ENCODE measurements around the gene STMN3. TPM values are rescaled to one million over a fixed set of nuclear protein-coding genes. Genes with fewer than 3 reads are reported as not detected.

The STMN3 gene
- total and polyA plus RNA-seq, 2 donors from 2014 or later = 20.6 to 84.9 TPM

GRCh38 chr20:63590218-63591146, 62.7 kb downstream of the STMN3 start:
- H3K9ac ChIP-seq (ENCODE audit: low read length in 3 of 3) = no peak overlapping the region
- no peaks in the 10 kb centered on the region for H3K9me3 ChIP-seq (ENCODE audit: control insufficient read depth in 2 of 3, insufficient read depth in 1 of 3, low read length in 3 of 3)
- no peaks in the 10 kb centered on the region for H3K27me3 ChIP-seq (ENCODE audit: control insufficient read depth, insufficient read depth, low read length)
- FAIRE-seq (no peak), DNase-seq (peak in 1 of 5 donors; percentile 76)
- peaks cover 0 to 26% (median 10%) of the 10 kb centered on the region in 3 donors for H3K36me3 ChIP-seq (ENCODE audit: control insufficient read depth in 2 of 3, insufficient read depth in 3 of 3, low read length in 3 of 3)
- no peak overlapping the region for H3K27ac ChIP-seq (ENCODE audit: low read depth in 2 of 2, low read length in 2 of 2)
- H3K4me1 ChIP-seq (ENCODE audit: control insufficient read depth in 2 of 3, insufficient read depth in 2 of 3, low read depth in 1 of 3, low read length in 3 of 3) = no peaks in the 10 kb centered on the region
- intact Hi-C loops (cut with DNase I) = no loop called here
- TF ChIP-seq, protein P1, sequence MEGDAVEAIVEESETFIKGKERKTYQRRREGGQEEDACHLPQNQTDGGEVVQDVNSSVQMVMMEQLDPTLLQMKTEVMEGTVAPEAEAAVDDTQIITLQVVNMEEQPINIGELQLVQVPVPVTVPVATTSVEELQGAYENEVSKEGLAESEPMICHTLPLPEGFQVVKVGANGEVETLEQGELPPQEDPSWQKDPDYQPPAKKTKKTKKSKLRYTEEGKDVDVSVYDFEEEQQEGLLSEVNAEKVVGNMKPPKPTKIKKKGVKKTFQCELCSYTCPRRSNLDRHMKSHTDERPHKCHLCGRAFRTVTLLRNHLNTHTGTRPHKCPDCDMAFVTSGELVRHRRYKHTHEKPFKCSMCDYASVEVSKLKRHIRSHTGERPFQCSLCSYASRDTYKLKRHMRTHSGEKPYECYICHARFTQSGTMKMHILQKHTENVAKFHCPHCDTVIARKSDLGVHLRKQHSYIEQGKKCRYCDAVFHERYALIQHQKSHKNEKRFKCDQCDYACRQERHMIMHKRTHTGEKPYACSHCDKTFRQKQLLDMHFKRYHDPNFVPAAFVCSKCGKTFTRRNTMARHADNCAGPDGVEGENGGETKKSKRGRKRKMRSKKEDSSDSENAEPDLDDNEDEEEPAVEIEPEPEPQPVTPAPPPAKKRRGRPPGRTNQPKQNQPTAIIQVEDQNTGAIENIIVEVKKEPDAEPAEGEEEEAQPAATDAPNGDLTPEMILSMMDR (IDR thresholded peaks at IDR 0.05; ENCODE audit: borderline replicate concordance, extremely low read depth, insufficient read depth) = no peak
- H3K4me3 ChIP-seq (ENCODE audit: low read length in 3 of 3) = no peak overlapping the region

Other genes with a start within 250 kb of the STMN3 start
- 2.2 TPM for gene KCNQ2, start 180.8 kb downstream of the STMN3 start, total RNA-seq
- gene KCNQ2, start 180.8 kb downstream of the STMN3 start, polyA plus RNA-seq (ENCODE audit: insufficient read depth, low read depth, low replicate concordance) = not detected
- gene EEF1A2, start 154.3 kb downstream of the STMN3 start, total RNA-seq = 18.1 TPM
- gene EEF1A2, start 154.3 kb downstream of the STMN3 start, polyA plus RNA-seq (ENCODE audit: insufficient read depth, low read depth, low replicate concordance) = 1.5 TPM
- gene PPDPF, start 132.7 kb downstream of the STMN3 start, total RNA-seq = 578 TPM
- gene PPDPF, start 132.7 kb downstream of the STMN3 start, polyA plus RNA-seq (ENCODE audit: insufficient read depth, low read depth, low replicate concordance) = 961 TPM
- gene PTK6, start 116.0 kb downstream of the STMN3 start, total RNA-seq = 1.1 TPM
- gene PTK6, start 116.0 kb downstream of the STMN3 start, polyA plus RNA-seq (ENCODE audit: insufficient read depth, low read depth, low replicate concordance) = 0.26 TPM
- gene SRMS, start 105.7 kb downstream of the STMN3 start, total RNA-seq = 0.38 TPM
- gene SRMS, start 105.7 kb downstream of the STMN3 start, polyA plus RNA-seq (ENCODE audit: insufficient read depth, low read depth, low replicate concordance) = not detected
- 1.6 TPM for gene FNDC11, start 99.3 kb downstream of the STMN3 start, total RNA-seq
- 0.47 TPM for gene FNDC11, start 99.3 kb downstream of the STMN3 start, polyA plus RNA-seq (ENCODE audit: insufficient read depth, low read depth, low replicate concordance)
- 40.7 TPM for gene HELZ2, start 79.2 kb downstream of the STMN3 start, total RNA-seq
- 3.2 TPM for gene HELZ2, start 79.2 kb downstream of the STMN3 start, polyA plus RNA-seq (ENCODE audit: insufficient read depth, low read depth, low replicate concordance)
- 13.4 TPM for gene GMEB2, start 26.3 kb downstream of the STMN3 start, total RNA-seq
- 6.1 TPM for gene GMEB2, start 26.3 kb downstream of the STMN3 start, polyA plus RNA-seq (ENCODE audit: insufficient read depth, low read depth, low replicate concordance)
- 37.7 TPM for gene RTEL1, start 4.9 kb upstream of the STMN3 start, total RNA-seq
- gene RTEL1, start 4.9 kb upstream of the STMN3 start, polyA plus RNA-seq (ENCODE audit: insufficient read depth, low read depth, low replicate concordance) = 5.3 TPM
- gene TNFRSF6B, start 43.2 kb upstream of the STMN3 start, total RNA-seq = 64.5 TPM
- gene TNFRSF6B, start 43.2 kb upstream of the STMN3 start, polyA plus RNA-seq (ENCODE audit: insufficient read depth, low read depth, low replicate concordance) = 2.4 TPM
- 71.2 TPM for gene ARFRP1, start 54.6 kb upstream of the STMN3 start, total RNA-seq
- gene ARFRP1, start 54.6 kb upstream of the STMN3 start, polyA plus RNA-seq (ENCODE audit: insufficient read depth, low read depth, low replicate concordance) = 60.6 TPM
- 30.5 TPM for gene ZGPAT, start 54.6 kb upstream of the STMN3 start, total RNA-seq
- gene ZGPAT, start 54.6 kb upstream of the STMN3 start, polyA plus RNA-seq (ENCODE audit: insufficient read depth, low read depth, low replicate concordance) = 39.6 TPM
- gene LIME1, start 83.2 kb upstream of the STMN3 start, total RNA-seq = 12.1 TPM
- gene LIME1, start 83.2 kb upstream of the STMN3 start, polyA plus RNA-seq (ENCODE audit: insufficient read depth, low read depth, low replicate concordance) = 114 TPM
- gene SLC2A4RG, start 86.4 kb upstream of the STMN3 start, total RNA-seq = 154 TPM
- gene SLC2A4RG, start 86.4 kb upstream of the STMN3 start, polyA plus RNA-seq (ENCODE audit: insufficient read depth, low read depth, low replicate concordance) = 171 TPM
- gene ZBTB46, start 177.8 kb upstream of the STMN3 start, total RNA-seq = 24.0 TPM
- gene ZBTB46, start 177.8 kb upstream of the STMN3 start, polyA plus RNA-seq (ENCODE audit: insufficient read depth, low read depth, low replicate concordance) = 4.5 TPM
- not detected for gene ABHD16B, start 208.1 kb upstream of the STMN3 start, total RNA-seq
- gene ABHD16B, start 208.1 kb upstream of the STMN3 start, polyA plus RNA-seq (ENCODE audit: insufficient read depth, low read depth, low replicate concordance) = not detected
- 78.0 TPM for gene TPD52L2, start 211.8 kb upstream of the STMN3 start, total RNA-seq
- 73.1 TPM for gene TPD52L2, start 211.8 kb upstream of the STMN3 start, polyA plus RNA-seq (ENCODE audit: insufficient read depth, low read depth, low replicate concordance)
- 52.3 TPM for gene DNAJC5, start 241.7 kb upstream of the STMN3 start, total RNA-seq
- 24.4 TPM for gene DNAJC5, start 241.7 kb upstream of the STMN3 start, polyA plus RNA-seq (ENCODE audit: insufficient read depth, low read depth, low replicate concordance)

Data from kidney (tissue), 14 donors.